K562 (cell line): ENCODE data around the gene LIN28B. TPM values are rescaled to one million over a fixed set of nuclear protein-coding genes. Genes with fewer than 3 reads are reported as not detected.

Experiments
- BRD9 ChIP-seq: fragments of 450-650 bp; IDR thresholded peaks from 2 replicates; pipeline ENCODE4 v1.6.1; 2018; ENCODE audit warnings: low read depth; ENCODE audit not compliant: partially characterized antibody
- CCNT2 ChIP-seq: IDR thresholded peaks from 2 replicates; pipeline ENCODE4 v1.6.1; 2011; ENCODE audit warnings: borderline replicate concordance, low read depth, mild to moderate bottlenecking, moderate library complexity, mixed read lengths, low read length; ENCODE audit not compliant: insufficient read length; ENCODE audit errors: extremely low read depth
- DNMT1 ChIP-seq: fragments of 450-650 bp; IDR thresholded peaks from 2 replicates; pipeline ENCODE4 v1.6.1; 2016; ENCODE audit warnings: antibody characterized with exemption, mild to moderate bottlenecking
- EP300 ChIP-seq: IDR thresholded peaks from 2 replicates; pipeline ENCODE4 v1.6.1; 2012; ENCODE audit warnings: low read length, improper control_type of control experiment
- ERF ChIP-seq: fragments of 450-650 bp; formaldehyde crosslinking; IDR thresholded peaks from 2 replicates; pipeline ENCODE4 v1.4.0; 2020; ENCODE audit warnings: mild to moderate bottlenecking, mixed read lengths
- ESRRA ChIP-seq: fragments of 450-650 bp; IDR thresholded peaks from 2 replicates; pipeline ENCODE4 v1.6.1; 2014; ENCODE audit warnings: low read depth, mild to moderate bottlenecking, moderate library complexity, borderline replicate concordance
- FOXJ3 ChIP-seq: sonication (generic); formaldehyde crosslinking; IDR thresholded peaks from 2 replicates; pipeline ENCODE4 v1.4.0; 2020; ENCODE audit warnings: mild to moderate bottlenecking, missing genetic modification reagents
- HDAC3 ChIP-seq: fragments of 450-650 bp; IDR thresholded peaks from 2 replicates; pipeline ENCODE4 v1.6.1; 2018; ENCODE audit warnings: borderline replicate concordance, mild to moderate bottlenecking, moderate library complexity; ENCODE audit not compliant: partially characterized antibody
- HNRNPH1 ChIP-seq: fragments of 200-400 bp; formaldehyde crosslinking; optimal IDR thresholded peaks from 2 replicates; pipeline ENCODE3; 2017; ENCODE audit warnings: low read depth, mild to moderate bottlenecking, low read length, moderate library complexity
- NCOA6 ChIP-seq: fragments of 450-650 bp; IDR thresholded peaks from 2 replicates; pipeline ENCODE4 v1.6.1; 2017; ENCODE audit warnings: mild to moderate bottlenecking
- NELFE ChIP-seq: IDR thresholded peaks from 2 replicates; pipeline ENCODE4 v1.6.1; 2011; ENCODE audit warnings: mild to moderate bottlenecking; ENCODE audit not compliant: insufficient read depth, insufficient read length
- NEUROD1 ChIP-seq: fragments of 150-350 bp; IDR thresholded peaks from 2 replicates; pipeline ENCODE4 v1.6.1; 2014; ENCODE audit warnings: borderline replicate concordance, low read length, low read depth; ENCODE audit not compliant: partially characterized antibody
- NFXL1 ChIP-seq: fragments of 450-650 bp; formaldehyde crosslinking; IDR thresholded peaks from 2 replicates; pipeline ENCODE4 v1.4.0; 2021; ENCODE audit warnings: mild to moderate bottlenecking
- SIN3A ChIP-seq, 2 experiments: fragments of 150-350 bp in 1 of 2; IDR thresholded peaks; 2 replicates each; pipeline ENCODE4 v1.6.1; 2011 to 2016; ENCODE audit warnings: borderline replicate concordance in 2 of 2, low read depth in 2 of 2, low read length in 2 of 2, mild to moderate bottlenecking in 2 of 2, moderate library complexity in 2 of 2; ENCODE audit not compliant: control insufficient read depth in 1 of 2
- SLC30A9 ChIP-seq: fragments of 250-450 bp; sonication (Bioruptor Pico); IDR thresholded peaks from 2 replicates; pipeline ENCODE4 v1.8.0; 2022; ENCODE audit warnings: mild to moderate bottlenecking, moderate library complexity
- ZNF133 ChIP-seq: fragments of 250-450 bp; sonication (Bioruptor Pico); IDR thresholded peaks from 2 replicates; pipeline ENCODE4 v1.4.0; 2020; ENCODE audit warnings: mild to moderate bottlenecking
- ZNF24 ChIP-seq: fragments of 450-650 bp; IDR thresholded peaks from 2 replicates; pipeline ENCODE4 v1.6.1; 2016
- ZNF384 ChIP-seq: IDR thresholded peaks from 2 replicates; pipeline ENCODE4 v1.6.1; 2012; ENCODE audit warnings: low read depth, low read length, improper control_type of control experiment
- ZNF57 ChIP-seq: fragments of 450-650 bp; formaldehyde crosslinking; IDR thresholded peaks from 2 replicates; pipeline ENCODE4 v1.4.0; 2020; ENCODE audit warnings: mild to moderate bottlenecking, moderate library complexity
- polyA plus RNA-seq, 8 experiments: library from polyadenylated mRNA; depleted of rRNA in 4 of 8; stranded (reverse) in 5 of 8; unstranded in 3 of 8; fragments of >200 nt; fragmentation: Nextera tagmentation in 2 of 8; fragmentation: Illumina TruSeq in 1 of 8; extraction: Ambion mirVana in 2 of 8; extraction: Trizol in 1 of 8; gene quantifications; 2 replicates each; pipeline versions ENCODE4 v1.2.1 to v1.2.3, GENCODE V29; 2011 to 2014; ENCODE audit warnings: inconsistent platforms in 1 of 8, missing spikeins in 1 of 8
- total RNA-seq, 7 experiments: library from RNA; depleted of rRNA in 6 of 7; stranded (reverse); fragments of >200 nt in 6 of 7; fragmentation: Illumina TruSeq in 2 of 7; extraction: Trizol in 2 of 7; gene quantifications; 2 replicates each; pipeline versions ENCODE4 v1.2.1 to v1.2.3, GENCODE V29; 2011 to 2021; ENCODE audit warnings: low replicate concordance in 1 of 7
- TF ChIP-seq, protein P1 (sequence below): sonication (generic); formaldehyde crosslinking; IDR thresholded peaks from 2 replicates; pipeline ENCODE4 v1.8.1; 2023; ENCODE audit warnings: mild to moderate bottlenecking, missing genetic modification reagents
- TF ChIP-seq, protein P2 (sequence below): fragments of 250-450 bp; sonication (Bioruptor Pico); IDR thresholded peaks from 2 replicates; pipeline ENCODE4 v1.5.0; 2022; ENCODE audit warnings: mild to moderate bottlenecking
- TF ChIP-seq, protein P3 (sequence below): fragments of 450-650 bp; formaldehyde crosslinking; IDR thresholded peaks from 2 replicates; pipeline ENCODE4 v1.4.0; 2022; ENCODE audit warnings: missing genetic modification characterization
- TF ChIP-seq, protein P4 (sequence below): sonication (generic); formaldehyde crosslinking; IDR thresholded peaks from 2 replicates; pipeline ENCODE4 v1.8.0; 2022; ENCODE audit warnings: missing genetic modification reagents, mild to moderate bottlenecking, borderline replicate concordance

Gene LIN28B
- total and polyA plus RNA-seq, 9 of the 15 experiments (the other 6 are each of a cell fraction or from before 2014, with no cell fraction given) = 20.9 to 77.3 (median 42.1) TPM

DNA sequence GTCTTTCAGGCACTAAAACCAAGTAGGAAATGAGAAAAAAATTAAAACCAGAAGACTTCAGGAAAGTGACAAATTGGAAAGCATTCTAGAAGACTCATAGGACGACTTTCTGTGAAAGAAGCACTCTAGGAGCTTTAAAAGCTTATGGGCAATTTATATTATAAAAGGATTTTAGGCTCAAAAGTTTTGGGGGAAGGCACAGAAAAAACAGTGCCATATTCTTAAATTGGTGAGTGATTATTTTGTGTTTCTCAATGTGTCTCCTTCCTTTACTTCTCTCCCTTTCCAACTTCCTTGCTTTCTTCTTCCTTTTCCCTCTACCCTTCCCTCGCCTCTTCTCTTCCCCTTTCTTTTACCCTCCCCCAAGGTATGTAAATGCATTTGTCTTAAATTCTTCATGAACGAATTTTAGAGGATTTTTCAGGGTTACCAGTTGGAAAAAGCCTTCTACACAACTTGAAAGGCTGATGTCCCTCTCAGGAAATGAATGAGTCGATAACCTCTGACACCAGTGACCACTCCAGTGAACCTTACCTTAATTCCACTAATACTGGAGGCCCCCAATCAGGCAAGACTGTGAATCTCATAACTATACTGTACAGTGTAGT, 2.6 kb upstream of the LIN28B start (continued):
- TF ChIP-seq CCNT2 = peak; percentile 22
- TF ChIP-seq BRD9 = peak; percentile 90
- peak; percentile 47 for TF ChIP-seq HDAC3
- no peak for TF ChIP-seq FOXJ3
- peak; percentile 47; the same call in 1 of the 2 replicates for TF ChIP-seq EP300
- TF ChIP-seq SIN3A (IDR thresholded peaks at IDR 0.05; ENCODE audit: borderline replicate concordance in 2 of 2, control insufficient read depth in 1 of 2, low read depth in 2 of 2, low read length in 2 of 2) = no peak
- no peak for TF ChIP-seq ZNF384
- TF ChIP-seq ESRRA = 0 out of 2 replicates have a peak, but pooled peaks have one; percentile 19
- no peak for TF ChIP-seq ZNF133 (CRISPR knock-in tag)
- TF ChIP-seq, protein P1, sequence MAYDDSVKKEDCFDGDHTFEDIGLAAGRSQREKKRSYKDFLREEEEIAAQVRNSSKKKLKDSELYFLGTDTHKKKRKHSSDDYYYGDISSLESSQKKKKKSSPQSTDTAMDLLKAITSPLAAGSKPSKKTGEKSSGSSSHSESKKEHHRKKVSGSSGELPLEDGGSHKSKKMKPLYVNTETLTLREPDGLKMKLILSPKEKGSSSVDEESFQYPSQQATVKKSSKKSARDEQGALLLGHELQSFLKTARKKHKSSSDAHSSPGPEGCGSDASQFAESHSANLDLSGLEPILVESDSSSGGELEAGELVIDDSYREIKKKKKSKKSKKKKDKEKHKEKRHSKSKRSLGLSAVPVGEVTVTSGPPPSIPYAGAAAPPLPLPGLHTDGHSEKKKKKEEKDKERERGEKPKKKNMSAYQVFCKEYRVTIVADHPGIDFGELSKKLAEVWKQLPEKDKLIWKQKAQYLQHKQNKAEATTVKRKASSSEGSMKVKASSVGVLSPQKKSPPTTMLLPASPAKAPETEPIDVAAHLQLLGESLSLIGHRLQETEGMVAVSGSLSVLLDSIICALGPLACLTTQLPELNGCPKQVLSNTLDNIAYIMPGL (CRISPR knock-in tag) = no peak
- TF ChIP-seq ERF (CRISPR knock-in tag) = no peak
- 0 out of 2 replicates have a peak, but pooled peaks have one; percentile 74 for TF ChIP-seq DNMT1
- TF ChIP-seq ZNF24 = peak; percentile 81
- TF ChIP-seq, protein P2, sequence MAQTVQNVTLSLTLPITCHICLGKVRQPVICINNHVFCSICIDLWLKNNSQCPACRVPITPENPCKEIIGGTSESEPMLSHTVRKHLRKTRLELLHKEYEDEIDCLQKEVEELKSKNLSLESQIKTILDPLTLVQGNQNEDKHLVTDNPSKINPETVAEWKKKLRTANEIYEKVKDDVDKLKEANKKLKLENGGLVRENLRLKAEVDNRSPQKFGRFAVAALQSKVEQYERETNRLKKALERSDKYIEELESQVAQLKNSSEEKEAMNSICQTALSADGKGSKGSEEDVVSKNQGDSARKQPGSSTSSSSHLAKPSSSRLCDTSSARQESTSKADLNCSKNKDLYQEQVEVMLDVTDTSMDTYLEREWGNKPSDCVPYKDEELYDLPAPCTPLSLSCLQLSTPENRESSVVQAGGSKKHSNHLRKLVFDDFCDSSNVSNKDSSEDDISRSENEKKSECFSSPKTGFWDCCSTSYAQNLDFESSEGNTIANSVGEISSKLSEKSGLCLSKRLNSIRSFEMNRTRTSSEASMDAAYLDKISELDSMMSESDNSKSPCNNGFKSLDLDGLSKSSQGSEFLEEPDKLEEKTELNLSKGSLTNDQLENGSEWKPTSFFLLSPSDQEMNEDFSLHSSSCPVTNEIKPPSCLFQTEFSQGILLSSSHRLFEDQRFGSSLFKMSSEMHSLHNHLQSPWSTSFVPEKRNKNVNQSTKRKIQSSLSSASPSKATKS (CRISPR knock-in tag) = no peak
- no peak for TF ChIP-seq ZNF57
- TF ChIP-seq, protein P3, sequence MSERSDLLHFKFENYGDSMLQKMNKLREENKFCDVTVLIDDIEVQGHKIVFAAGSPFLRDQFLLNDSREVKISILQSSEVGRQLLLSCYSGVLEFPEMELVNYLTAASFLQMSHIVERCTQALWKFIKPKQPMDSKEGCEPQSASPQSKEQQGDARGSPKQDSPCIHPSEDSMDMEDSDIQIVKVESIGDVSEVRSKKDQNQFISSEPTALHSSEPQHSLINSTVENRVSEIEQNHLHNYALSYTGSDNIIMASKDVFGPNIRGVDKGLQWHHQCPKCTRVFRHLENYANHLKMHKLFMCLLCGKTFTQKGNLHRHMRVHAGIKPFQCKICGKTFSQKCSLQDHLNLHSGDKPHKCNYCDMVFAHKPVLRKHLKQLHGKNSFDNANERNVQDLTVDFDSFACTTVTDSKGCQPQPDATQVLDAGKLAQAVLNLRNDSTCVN (CRISPR knock-in tag) = no peak
- peak; percentile 67 for TF ChIP-seq NEUROD1
- no peak for TF ChIP-seq NFXL1 (CRISPR knock-in tag)
- no peak for TF ChIP-seq NELFE
- TF ChIP-seq, protein P4, sequence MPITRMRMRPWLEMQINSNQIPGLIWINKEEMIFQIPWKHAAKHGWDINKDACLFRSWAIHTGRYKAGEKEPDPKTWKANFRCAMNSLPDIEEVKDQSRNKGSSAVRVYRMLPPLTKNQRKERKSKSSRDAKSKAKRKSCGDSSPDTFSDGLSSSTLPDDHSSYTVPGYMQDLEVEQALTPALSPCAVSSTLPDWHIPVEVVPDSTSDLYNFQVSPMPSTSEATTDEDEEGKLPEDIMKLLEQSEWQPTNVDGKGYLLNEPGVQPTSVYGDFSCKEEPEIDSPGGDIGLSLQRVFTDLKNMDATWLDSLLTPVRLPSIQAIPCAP = no peak
- TF ChIP-seq HNRNPH1 = no peak
- no peak for TF ChIP-seq SLC30A9 (CRISPR knock-in tag)
- no peak for TF ChIP-seq NCOA6
